ENCODE results near the gene EEF2KMT.

DNA sequence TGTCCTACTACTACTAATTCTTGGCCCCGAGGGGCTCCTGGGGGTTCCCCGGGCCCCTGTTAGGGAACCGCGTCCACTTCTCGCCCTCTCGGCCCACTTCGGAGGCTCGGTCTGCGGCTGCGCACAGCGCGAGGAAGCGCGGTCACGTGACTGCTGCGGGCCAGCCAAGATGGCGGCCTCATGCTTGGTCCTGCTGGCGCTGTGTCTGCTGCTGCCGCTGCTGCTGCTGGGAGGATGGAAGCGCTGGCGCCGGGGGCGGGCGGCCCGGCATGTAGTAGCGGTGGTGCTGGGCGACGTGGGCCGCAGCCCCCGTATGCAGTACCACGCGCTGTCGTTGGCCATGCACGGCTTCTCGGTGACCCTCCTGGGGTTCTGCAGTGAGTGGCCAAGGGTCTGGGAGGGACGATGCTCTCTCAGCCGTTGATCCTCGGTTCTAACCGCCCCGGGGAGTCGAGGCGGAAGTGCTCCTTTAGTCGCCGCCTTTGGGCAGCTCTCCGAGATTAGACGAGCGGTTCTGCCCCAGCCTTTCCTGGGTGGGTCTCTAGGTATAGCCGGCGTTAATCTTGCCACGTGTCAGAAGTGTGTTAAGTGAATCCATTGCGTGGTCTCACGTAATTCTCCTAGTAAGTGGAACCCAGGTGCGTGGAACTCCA, 25.8 kb downstream of the EEF2KMT start, which contains the start of gene ALG1:
- TF ChIP-seq, protein P1, sequence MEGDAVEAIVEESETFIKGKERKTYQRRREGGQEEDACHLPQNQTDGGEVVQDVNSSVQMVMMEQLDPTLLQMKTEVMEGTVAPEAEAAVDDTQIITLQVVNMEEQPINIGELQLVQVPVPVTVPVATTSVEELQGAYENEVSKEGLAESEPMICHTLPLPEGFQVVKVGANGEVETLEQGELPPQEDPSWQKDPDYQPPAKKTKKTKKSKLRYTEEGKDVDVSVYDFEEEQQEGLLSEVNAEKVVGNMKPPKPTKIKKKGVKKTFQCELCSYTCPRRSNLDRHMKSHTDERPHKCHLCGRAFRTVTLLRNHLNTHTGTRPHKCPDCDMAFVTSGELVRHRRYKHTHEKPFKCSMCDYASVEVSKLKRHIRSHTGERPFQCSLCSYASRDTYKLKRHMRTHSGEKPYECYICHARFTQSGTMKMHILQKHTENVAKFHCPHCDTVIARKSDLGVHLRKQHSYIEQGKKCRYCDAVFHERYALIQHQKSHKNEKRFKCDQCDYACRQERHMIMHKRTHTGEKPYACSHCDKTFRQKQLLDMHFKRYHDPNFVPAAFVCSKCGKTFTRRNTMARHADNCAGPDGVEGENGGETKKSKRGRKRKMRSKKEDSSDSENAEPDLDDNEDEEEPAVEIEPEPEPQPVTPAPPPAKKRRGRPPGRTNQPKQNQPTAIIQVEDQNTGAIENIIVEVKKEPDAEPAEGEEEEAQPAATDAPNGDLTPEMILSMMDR (IDR thresholded peaks at IDR 0.05), result no peak
- TF ChIP-seq POLR2AphosphoS5 (IDR thresholded peaks at IDR 0.05) (peak; percentile 31 to 91 (median 51)), POLR2A (IDR thresholded peaks at IDR 0.05) (peak in 1 of 2 donors; percentile 56)
